Measurements from ENCODE around the gene ZNF732.

ZNF732 gene

GRCh38 chr4:337932-338758 is 32.9 kb upstream of the ZNF732 start:
- peak overlapping the region; percentile 15 for H2AFZ ChIP-seq (ENCODE audit: low read depth, low read length, severe bottlenecking)
- H3K27ac ChIP-seq (ENCODE audit: low read depth, low read length): peak overlapping the region; percentile 62
- peaks cover 55% of the 10 kb centered on the region for H3K79me2 ChIP-seq (ENCODE audit: insufficient read depth, low read length)
- no peaks in the 10 kb centered on the region for H4K20me1 ChIP-seq (ENCODE audit: low read depth, low read length)
- no peaks in the 10 kb centered on the region for H3F3A ChIP-seq (ENCODE audit: insufficient read depth)
- peak overlapping the region; percentile 85 for H3K9ac ChIP-seq (ENCODE audit: low read length)
- H3K4me2 ChIP-seq (ENCODE audit: low read depth, low read length, poor library complexity, severe bottlenecking): peak overlapping the region; percentile 53
- peak overlapping the region; percentile 90 for H3K4me3 ChIP-seq (ENCODE audit: insufficient read depth, low read length, poor library complexity, severe bottlenecking)
- H3K36me3 ChIP-seq (ENCODE audit: low read length): peaks cover 42% of the 10 kb centered on the region
- no peaks in the 10 kb centered on the region for H3K9me2 ChIP-seq (replicated peaks; ENCODE audit: insufficient read depth, low read length)
- H3K27me3 ChIP-seq (ENCODE audit: low read length): no peaks in the 10 kb centered on the region
- TF ChIP-seq EZH2phosphoT487 (conservative IDR thresholded peaks at IDR 0.05; ENCODE audit: low read length): no peak
- TF ChIP-seq, protein P1, sequence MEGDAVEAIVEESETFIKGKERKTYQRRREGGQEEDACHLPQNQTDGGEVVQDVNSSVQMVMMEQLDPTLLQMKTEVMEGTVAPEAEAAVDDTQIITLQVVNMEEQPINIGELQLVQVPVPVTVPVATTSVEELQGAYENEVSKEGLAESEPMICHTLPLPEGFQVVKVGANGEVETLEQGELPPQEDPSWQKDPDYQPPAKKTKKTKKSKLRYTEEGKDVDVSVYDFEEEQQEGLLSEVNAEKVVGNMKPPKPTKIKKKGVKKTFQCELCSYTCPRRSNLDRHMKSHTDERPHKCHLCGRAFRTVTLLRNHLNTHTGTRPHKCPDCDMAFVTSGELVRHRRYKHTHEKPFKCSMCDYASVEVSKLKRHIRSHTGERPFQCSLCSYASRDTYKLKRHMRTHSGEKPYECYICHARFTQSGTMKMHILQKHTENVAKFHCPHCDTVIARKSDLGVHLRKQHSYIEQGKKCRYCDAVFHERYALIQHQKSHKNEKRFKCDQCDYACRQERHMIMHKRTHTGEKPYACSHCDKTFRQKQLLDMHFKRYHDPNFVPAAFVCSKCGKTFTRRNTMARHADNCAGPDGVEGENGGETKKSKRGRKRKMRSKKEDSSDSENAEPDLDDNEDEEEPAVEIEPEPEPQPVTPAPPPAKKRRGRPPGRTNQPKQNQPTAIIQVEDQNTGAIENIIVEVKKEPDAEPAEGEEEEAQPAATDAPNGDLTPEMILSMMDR (IDR thresholded peaks at IDR 0.05; ENCODE audit: insufficient read depth, low read length, poor library complexity, severe bottlenecking): no peak
- H3K9me3 ChIP-seq (ENCODE audit: insufficient read depth, low read length): peaks cover 22% of the 10 kb centered on the region

DNA sequence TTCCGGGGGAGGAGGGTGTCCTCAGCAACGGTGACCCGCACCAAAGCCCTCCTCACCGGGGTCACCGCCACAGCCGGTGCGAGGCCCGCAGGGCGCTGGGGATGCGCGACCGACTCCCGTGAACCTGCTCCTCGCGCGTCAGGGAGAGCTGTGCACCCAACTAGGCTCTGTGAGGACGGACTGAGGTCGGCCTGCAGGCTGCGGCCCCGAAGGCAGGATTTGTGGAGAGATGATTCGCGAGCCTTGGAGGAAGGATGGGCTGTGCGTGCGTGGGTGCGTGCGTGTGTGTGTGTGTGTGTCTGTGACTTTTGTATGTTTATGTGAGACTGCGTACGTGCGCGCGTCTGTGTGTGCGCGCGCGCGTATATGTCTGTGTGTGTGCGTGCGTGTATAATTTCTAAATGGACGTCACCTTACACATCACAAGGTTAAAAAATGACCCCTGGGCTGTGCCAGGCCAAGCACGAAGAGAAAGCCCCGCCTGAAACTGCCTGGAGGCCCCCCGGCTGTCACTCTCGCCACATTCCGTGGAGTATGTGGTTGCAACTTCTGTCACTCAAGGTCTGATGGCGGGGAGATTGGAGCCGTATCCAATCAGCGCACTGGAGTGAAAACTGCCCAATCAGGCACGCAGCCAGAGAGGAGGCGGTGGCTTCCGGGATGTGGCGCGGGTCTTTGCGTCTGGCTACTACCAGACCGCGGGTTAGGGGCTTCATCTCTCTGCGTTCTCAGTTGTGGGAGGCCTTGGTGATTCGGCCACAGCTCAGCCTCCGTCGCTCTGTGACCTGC is 32.1 kb upstream of the ZNF732 start, which contains the start of gene ZNF141:
Gene ZNF141 (plus strand): TSS at position 672 of the 789 bp plus-strand sequence. CDS start 170 bp downstream, outside the sequence.
- Histone ChIP-seq H3K79me2 (ENCODE audit: insufficient read depth, low read length) (peaks cover 47% of the 10 kb centered on the region), H3K9ac (ENCODE audit: low read length) (peak within 1 kb of the TSS; percentile 85), H3K27me3 (ENCODE audit: low read length) (no peaks in the 10 kb centered on the region), H3F3A (ENCODE audit: insufficient read depth) (no peaks in the 10 kb centered on the region), H3K9me2 (replicated peaks; ENCODE audit: insufficient read depth, low read length) (no peaks in the 10 kb centered on the region), H3K4me2 (ENCODE audit: low read depth, low read length, poor library complexity, severe bottlenecking) (peak within 1 kb of the TSS; percentile 71), H3K9me3 (ENCODE audit: insufficient read depth, low read length) (peaks cover 22% of the 10 kb centered on the region), H2AFZ (ENCODE audit: low read depth, low read length, severe bottlenecking) (peak within 1 kb of the TSS; percentile 90), H3K4me3 (ENCODE audit: insufficient read depth, low read length, poor library complexity, severe bottlenecking) (peak within 1 kb of the TSS; percentile 90), H3K27ac (ENCODE audit: low read depth, low read length) (peak within 1 kb of the TSS; percentile 62), H4K20me1 (ENCODE audit: low read depth, low read length) (no peaks in the 10 kb centered on the region), H3K36me3 (ENCODE audit: low read length) (peaks cover 34% of the 10 kb centered on the region)
- TF ChIP-seq, protein P1 (IDR thresholded peaks at IDR 0.05; ENCODE audit: insufficient read depth, low read length, poor library complexity, severe bottlenecking): no peak
- TF ChIP-seq EZH2phosphoT487 (conservative IDR thresholded peaks at IDR 0.05; ENCODE audit: low read length): no peak

- peak overlapping the region; percentile 71 for H3K4me2 ChIP-seq (ENCODE audit: low read depth, low read length, poor library complexity, severe bottlenecking)
These were observed 31.5 kb upstream of the ZNF732 start for GRCh38 chr4:336893-337142.

More at GRCh38 chr4:336893-337142, 31.5 kb upstream of the ZNF732 start:
- Histone ChIP-seq H3K36me3 (ENCODE audit: low read length) (peaks cover 29% of the 10 kb centered on the region), H3K79me2 (ENCODE audit: insufficient read depth, low read length) (peaks cover 42% of the 10 kb centered on the region), H3K9ac (ENCODE audit: low read length) (peak overlapping the region; percentile 57), H3K27me3 (ENCODE audit: low read length) (no peaks in the 10 kb centered on the region), H3F3A (ENCODE audit: insufficient read depth) (no peaks in the 10 kb centered on the region), H3K27ac (ENCODE audit: low read depth, low read length) (peak overlapping the region; percentile 60; the same call in 1 of the 2 replicates), H2AFZ (ENCODE audit: low read depth, low read length, severe bottlenecking) (peak overlapping the region; percentile 90), H4K20me1 (ENCODE audit: low read depth, low read length) (no peaks in the 10 kb centered on the region), H3K9me3 (ENCODE audit: insufficient read depth, low read length) (peaks cover 22% of the 10 kb centered on the region), H3K4me3 (ENCODE audit: insufficient read depth, low read length, poor library complexity, severe bottlenecking) (peak overlapping the region; percentile 57), H3K9me2 (replicated peaks; ENCODE audit: insufficient read depth, low read length) (no peaks in the 10 kb centered on the region)
- TF ChIP-seq, protein P1 (IDR thresholded peaks at IDR 0.05; ENCODE audit: insufficient read depth, low read length, poor library complexity, severe bottlenecking): no peak
